Measurements from ENCODE around the gene TNS2.

DNA sequence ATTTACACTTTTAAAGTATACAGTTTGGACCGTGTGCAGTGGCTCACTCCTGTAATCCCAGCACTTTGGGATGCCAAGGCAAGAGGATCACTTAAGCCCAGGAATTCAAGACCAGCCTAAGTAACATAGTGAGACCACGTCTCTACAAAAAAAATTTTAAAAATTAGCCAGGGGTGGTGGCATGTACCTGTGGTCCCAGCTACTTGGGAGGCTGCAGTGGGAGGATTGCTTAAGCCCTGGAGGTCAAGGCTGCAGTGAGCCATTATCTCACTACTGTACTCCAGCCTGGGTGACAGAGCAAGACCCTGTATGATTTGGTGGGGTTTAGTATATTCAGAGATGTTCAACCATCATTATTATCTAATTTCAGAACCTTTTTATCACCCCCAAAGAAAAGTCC is 38.9 kb upstream of the TNS2 start:
- TF ChIP-seq SREBF2 (IDR thresholded peaks at IDR 0.05; ENCODE audit: low read length) (no peak), SMARCA5 (IDR thresholded peaks at IDR 0.05) (no peak), SIN3A (IDR thresholded peaks at IDR 0.05; ENCODE audit: low read depth, low read length) (no peak), POLR2A (IDR thresholded peaks at IDR 0.05; ENCODE audit: low read depth, low read length) (no peak), FOS (IDR thresholded peaks at IDR 0.05; ENCODE audit: borderline replicate concordance, extremely low read depth, insufficient read length) (no peak), EGR1 (IDR thresholded peaks at IDR 0.05; ENCODE audit: borderline replicate concordance in 1 of 2, low read depth in 2 of 2, low read length in 2 of 2) (no peak), CTCF (IDR thresholded peaks at IDR 0.05 in 2 of 3, conservative IDR thresholded peaks at IDR 0.05 in 1 of 3; ENCODE audit: control insufficient read depth in 2 of 3, extremely low read depth in 1 of 3, insufficient read depth in 1 of 3, low read depth in 3 of 3, low read length in 3 of 3) (no peak), STAT3 (IDR thresholded peaks at IDR 0.05; ENCODE audit: low read depth, low read length) (no peak), RAD21 (IDR thresholded peaks at IDR 0.05; ENCODE audit: insufficient read depth, low read depth, low read length) (no peak), ATF2 (IDR thresholded peaks at IDR 0.05; ENCODE audit: low read length) (no peak), RCOR1 (conservative IDR thresholded peaks at IDR 0.05; ENCODE audit: low read depth, low read length) (no peak), PRDM15 (CRISPR knock-in tag; IDR thresholded peaks at IDR 0.05) (no peak), ZNF274 (IDR thresholded peaks at IDR 0.05; ENCODE audit: insufficient read depth, insufficient read length) (no peak)
- TF ChIP-seq, protein P1, sequence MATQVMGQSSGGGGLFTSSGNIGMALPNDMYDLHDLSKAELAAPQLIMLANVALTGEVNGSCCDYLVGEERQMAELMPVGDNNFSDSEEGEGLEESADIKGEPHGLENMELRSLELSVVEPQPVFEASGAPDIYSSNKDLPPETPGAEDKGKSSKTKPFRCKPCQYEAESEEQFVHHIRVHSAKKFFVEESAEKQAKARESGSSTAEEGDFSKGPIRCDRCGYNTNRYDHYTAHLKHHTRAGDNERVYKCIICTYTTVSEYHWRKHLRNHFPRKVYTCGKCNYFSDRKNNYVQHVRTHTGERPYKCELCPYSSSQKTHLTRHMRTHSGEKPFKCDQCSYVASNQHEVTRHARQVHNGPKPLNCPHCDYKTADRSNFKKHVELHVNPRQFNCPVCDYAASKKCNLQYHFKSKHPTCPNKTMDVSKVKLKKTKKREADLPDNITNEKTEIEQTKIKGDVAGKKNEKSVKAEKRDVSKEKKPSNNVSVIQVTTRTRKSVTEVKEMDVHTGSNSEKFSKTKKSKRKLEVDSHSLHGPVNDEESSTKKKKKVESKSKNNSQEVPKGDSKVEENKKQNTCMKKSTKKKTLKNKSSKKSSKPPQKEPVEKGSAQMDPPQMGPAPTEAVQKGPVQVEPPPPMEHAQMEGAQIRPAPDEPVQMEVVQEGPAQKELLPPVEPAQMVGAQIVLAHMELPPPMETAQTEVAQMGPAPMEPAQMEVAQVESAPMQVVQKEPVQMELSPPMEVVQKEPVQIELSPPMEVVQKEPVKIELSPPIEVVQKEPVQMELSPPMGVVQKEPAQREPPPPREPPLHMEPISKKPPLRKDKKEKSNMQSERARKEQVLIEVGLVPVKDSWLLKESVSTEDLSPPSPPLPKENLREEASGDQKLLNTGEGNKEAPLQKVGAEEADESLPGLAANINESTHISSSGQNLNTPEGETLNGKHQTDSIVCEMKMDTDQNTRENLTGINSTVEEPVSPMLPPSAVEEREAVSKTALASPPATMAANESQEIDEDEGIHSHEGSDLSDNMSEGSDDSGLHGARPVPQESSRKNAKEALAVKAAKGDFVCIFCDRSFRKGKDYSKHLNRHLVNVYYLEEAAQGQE (IDR thresholded peaks at IDR 0.05; ENCODE audit: low read depth, low read length): no peak

All from GM12878 (cell line).